Ascending aorta (tissue), 2 donors: ENCODE results near the gene FN1. TPM values are rescaled to one million over a fixed set of nuclear protein-coding genes. Genes with fewer than 3 reads are reported as not detected.

ENCODE experiments used
- DNase-seq, 2 donors: peaks; one replicate each; pipeline ENCODE4 v3.0.0-alpha.2; 2019; ENCODE audit warnings: low spot score in 2 of 2
- H3K27ac ChIP-seq, 2 donors: fragments of 200-600 bp; sonication (generic); one replicate each; pipeline ENCODE4 v1.5.1; 2016 to 2017; ENCODE audit warnings: mild to moderate bottlenecking in 1 of 2
- H3K27me3 ChIP-seq: fragments of 200-600 bp; sonication (generic); one replicate; pipeline ENCODE4 v1.5.1; 2017
- H3K36me3 ChIP-seq, 2 donors: fragments of 200-600 bp; sonication (generic); one replicate each; pipeline ENCODE4 v1.5.1; 2016
- H3K4me1 ChIP-seq, 2 donors: fragments of 200-600 bp; sonication (generic); one replicate each; pipeline ENCODE4 v1.5.1; 2016 to 2017; ENCODE audit warnings: mild to moderate bottlenecking in 1 of 2
- H3K4me3 ChIP-seq, 2 donors: fragments of 200-600 bp; sonication (generic); one replicate each; pipeline ENCODE4 v1.5.1; 2016 to 2017; ENCODE audit warnings: mild to moderate bottlenecking in 1 of 2
- H3K9me3 ChIP-seq, 2 donors: fragments of 200-600 bp; sonication (generic); one replicate each; pipeline ENCODE4 v1.5.1; 2016
- CTCF ChIP-seq, 3 experiments: fragments of 200-600 bp in 2 of 3; fragments of 450-650 bp in 1 of 3; sonication (generic) in 2 of 3; IDR thresholded peaks; one replicate each; pipeline ENCODE4 v1.5.1; 2016 to 2019; ENCODE audit warnings: antibody characterized with exemption in 3 of 3, mild to moderate bottlenecking in 1 of 3, moderate library complexity in 1 of 3
- intact Hi-C: fragments of 100-400 bp; cut with DNase I; formaldehyde crosslinking; loops from one replicate; pipeline ENCODE4 v1.15.1; 2023
- total RNA-seq: library from RNA; depleted of rRNA; stranded (reverse); fragments of >200 nt; gene quantifications from one replicate; pipeline ENCODE4 v1.1.0, GENCODE V29; 2016

The FN1 gene
- total RNA-seq, 1 donor from 2014 or later, result 5,098 TPM

GRCh38 chr2:215460682-215461382, 25.0 kb upstream of the FN1 start:
- TF ChIP-seq CTCF (IDR thresholded peaks at IDR 0.05), result no peak
- intact Hi-C loops, result loop anchor here (5.0 kb wide), 1 partner anchor 36 kb away; no protein-coding TSS in a partner anchor
- Histone ChIP-seq H3K27ac (peak overlapping the region; percentile 61 to 78), H3K4me1 (peaks cover 10 to 12% of the 10 kb centered on the region in 2 donors), H3K27me3 (no peaks in the 10 kb centered on the region), H3K36me3 (no peaks in the 10 kb centered on the region), H3K4me3 (peak overlapping the region in 1 of 2 donors; percentile 27), H3K9me3 (no peaks in the 10 kb centered on the region)
- DNase-seq, result no peak

GRCh38 chr2:215455958-215456357, 20.1 kb upstream of the FN1 start:
- Histone ChIP-seq H3K36me3 (no peaks in the 10 kb centered on the region), H3K4me1 (peaks cover 8 to 12% of the 10 kb centered on the region in 2 donors), H3K9me3 (no peaks in the 10 kb centered on the region), H3K27me3 (no peaks in the 10 kb centered on the region), H3K27ac (no peak overlapping the region), H3K4me3 (no peak overlapping the region)
- intact Hi-C loops, result loop anchor here (2.0 kb wide), 2 partner anchors 371 to 465 kb away; no protein-coding TSS in a partner anchor
- TF ChIP-seq CTCF (IDR thresholded peaks at IDR 0.05), result no peak
- DNase-seq, result no peak

- peak; percentile 65 to 81 (median 80) for TF ChIP-seq CTCF (IDR thresholded peaks at IDR 0.05)
- H3K27ac ChIP-seq, result no peak overlapping the region
- intact Hi-C loops, result loop anchor here (2.0 kb wide), 2 partner anchors 372 to 466 kb away; no protein-coding TSS in a partner anchor
- DNase-seq, result no peak
- H3K4me3 ChIP-seq, result no peak overlapping the region
- no peaks in the 10 kb centered on the region for H3K36me3 ChIP-seq
- no peaks in the 10 kb centered on the region for H3K27me3 ChIP-seq
- H3K4me1 ChIP-seq, result peaks cover 4 to 5% of the 10 kb centered on the region in 2 donors
- no peaks in the 10 kb centered on the region for H3K9me3 ChIP-seq
Observed at GRCh38 chr2:215454519-215455246, 18.8 kb upstream of the FN1 start.

GRCh38 chr2:215452725-215453124, 16.9 kb upstream of the FN1 start:
- DNase-seq, result no peak
- TF ChIP-seq CTCF (IDR thresholded peaks at IDR 0.05), result no peak

GRCh38 chr2:215451012-215451756, 15.3 kb upstream of the FN1 start:
- no peak for DNase-seq
- Histone ChIP-seq H3K36me3 (no peaks in the 10 kb centered on the region), H3K27me3 (no peaks in the 10 kb centered on the region), H3K4me3 (no peak overlapping the region), H3K9me3 (no peaks in the 10 kb centered on the region), H3K4me1 (no peaks in the 10 kb centered on the region), H3K27ac (no peak overlapping the region)
- intact Hi-C loops, result no loop called here
- TF ChIP-seq CTCF (IDR thresholded peaks at IDR 0.05), result no peak

More at GRCh38 chr2:215452725-215453124, 16.9 kb upstream of the FN1 start:
- no peaks in the 10 kb centered on the region for H3K9me3 ChIP-seq
- H3K36me3 ChIP-seq, result no peaks in the 10 kb centered on the region
- H3K27me3 ChIP-seq, result no peaks in the 10 kb centered on the region
- intact Hi-C loops, result no loop called here
- no peak overlapping the region for H3K4me3 ChIP-seq
- H3K27ac ChIP-seq, result no peak overlapping the region
- no peaks in the 10 kb centered on the region for H3K4me1 ChIP-seq
